GM12892 (cell line): Measurements from ENCODE around the gene SPIRE2.
"Not testable (repeated sequence)": the region's sequence is repeated elsewhere in the genome, so short reads cannot be mapped to it uniquely, and the experiment has no call there.

ENCODE experiments used
- DNase-seq: peaks from one replicate; pipeline ENCODE4 v3.0.0; 2011; ENCODE audit not compliant: insufficient read length
- FAIRE-seq: peaks from 2 replicates; lab custom pipeline; 2011; peaks lifted over from hg19 to GRCh38; lab: Jason Lieb, UNC
- POLR2A ChIP-seq: IDR thresholded peaks from 2 replicates; pipeline ENCODE4 v1.6.1; 2011; ENCODE audit warnings: low read depth, low read length, control low read depth
- POLR2AphosphoS5 ChIP-seq: IDR thresholded peaks from 2 replicates; pipeline ENCODE4 v1.6.1; 2011; ENCODE audit warnings: low read depth, low read length, control low read depth
- TAF1 ChIP-seq: IDR thresholded peaks from 2 replicates; pipeline ENCODE4 v1.6.1; 2011; ENCODE audit warnings: low read depth, mild to moderate bottlenecking, control low read depth, low read length, borderline replicate concordance

SPIRE2 gene

DNA sequence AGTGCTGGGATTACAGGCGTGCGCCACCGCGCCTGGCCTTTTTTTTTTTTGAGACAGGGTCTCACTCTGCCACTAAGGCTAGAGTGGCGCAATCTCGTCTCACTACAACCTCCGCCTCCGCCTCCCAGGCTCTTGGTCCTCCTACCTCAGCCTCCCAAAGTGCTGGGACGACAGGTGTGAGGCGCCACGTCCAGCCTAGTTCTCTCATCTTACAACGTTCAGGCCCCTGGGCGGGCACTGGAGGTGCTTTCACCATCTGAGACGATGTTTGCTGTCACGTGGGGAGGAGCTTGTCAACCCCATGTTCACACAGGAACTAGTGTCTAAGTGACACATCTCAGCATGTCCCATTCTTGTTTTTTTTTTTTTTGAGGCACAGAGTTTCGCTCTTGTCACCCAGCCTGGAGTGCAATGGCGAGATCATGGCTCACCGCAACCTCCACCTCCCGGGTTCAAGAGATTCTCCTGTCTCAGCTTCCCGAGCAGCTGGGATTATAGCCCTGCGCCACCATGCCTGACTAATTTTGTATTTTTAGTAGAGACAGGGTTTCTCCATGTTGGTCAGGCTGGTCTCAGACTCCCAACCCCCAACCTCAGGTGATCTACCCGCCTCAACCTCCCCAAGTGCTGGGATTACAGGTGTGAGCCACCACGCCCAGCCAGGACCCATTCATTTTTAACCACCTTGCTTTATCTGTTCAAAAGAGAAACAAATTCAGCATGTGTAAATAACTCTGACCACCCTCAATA, 6.7 kb upstream of the SPIRE2 start:
- no peak for DNase-seq
- TF ChIP-seq POLR2AphosphoS5: no peak
- no peak for TF ChIP-seq TAF1
- no peak for TF ChIP-seq POLR2A
- FAIRE-seq: no peak

DNA sequence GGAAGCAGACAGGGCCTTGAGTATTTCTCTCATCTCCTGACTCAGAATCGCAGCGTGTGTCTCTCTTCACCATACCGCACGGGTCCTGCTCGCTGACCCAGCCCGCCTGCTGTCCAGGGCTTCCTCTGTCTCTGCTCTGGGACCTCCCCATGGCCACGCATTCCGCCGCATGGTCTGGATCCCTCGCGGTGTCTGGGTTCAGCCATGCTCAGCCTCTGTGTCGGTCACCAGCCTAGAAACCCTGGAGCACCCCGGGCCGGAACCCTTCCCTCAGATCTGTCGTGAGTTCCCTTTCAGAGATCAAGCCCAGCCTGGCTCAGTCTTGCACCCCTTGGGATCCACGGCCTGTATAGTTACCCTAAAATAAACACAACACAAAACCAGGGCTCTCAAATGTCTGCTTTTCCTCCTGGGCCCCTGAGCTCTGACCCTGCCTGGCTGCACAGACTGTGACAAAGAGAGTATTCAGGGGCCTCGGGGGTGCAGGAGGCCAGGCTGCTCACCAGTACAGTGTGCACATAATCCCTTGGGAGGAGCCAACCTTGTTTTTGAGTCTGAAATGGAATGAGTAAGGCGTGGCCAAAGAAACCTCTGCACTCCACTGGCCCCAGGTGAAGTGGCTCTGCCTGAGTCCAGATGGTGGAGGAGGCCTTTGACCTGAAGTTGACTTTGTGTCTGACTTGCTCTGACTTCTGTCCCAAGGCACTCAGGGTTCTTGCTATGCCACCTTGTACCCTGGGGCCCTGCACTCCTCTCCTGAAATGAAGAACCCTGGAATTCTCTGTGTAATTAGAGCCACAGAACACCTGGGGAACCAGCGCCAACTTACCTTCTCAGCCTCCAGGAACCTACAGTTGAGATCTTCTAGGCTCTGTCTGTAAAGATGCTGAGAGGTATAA, 5.8 kb upstream of the SPIRE2 start:
- DNase-seq (no peak), FAIRE-seq (no peak)
- TF ChIP-seq POLR2A (no peak), POLR2AphosphoS5 (no peak), TAF1 (no peak)

DNA sequence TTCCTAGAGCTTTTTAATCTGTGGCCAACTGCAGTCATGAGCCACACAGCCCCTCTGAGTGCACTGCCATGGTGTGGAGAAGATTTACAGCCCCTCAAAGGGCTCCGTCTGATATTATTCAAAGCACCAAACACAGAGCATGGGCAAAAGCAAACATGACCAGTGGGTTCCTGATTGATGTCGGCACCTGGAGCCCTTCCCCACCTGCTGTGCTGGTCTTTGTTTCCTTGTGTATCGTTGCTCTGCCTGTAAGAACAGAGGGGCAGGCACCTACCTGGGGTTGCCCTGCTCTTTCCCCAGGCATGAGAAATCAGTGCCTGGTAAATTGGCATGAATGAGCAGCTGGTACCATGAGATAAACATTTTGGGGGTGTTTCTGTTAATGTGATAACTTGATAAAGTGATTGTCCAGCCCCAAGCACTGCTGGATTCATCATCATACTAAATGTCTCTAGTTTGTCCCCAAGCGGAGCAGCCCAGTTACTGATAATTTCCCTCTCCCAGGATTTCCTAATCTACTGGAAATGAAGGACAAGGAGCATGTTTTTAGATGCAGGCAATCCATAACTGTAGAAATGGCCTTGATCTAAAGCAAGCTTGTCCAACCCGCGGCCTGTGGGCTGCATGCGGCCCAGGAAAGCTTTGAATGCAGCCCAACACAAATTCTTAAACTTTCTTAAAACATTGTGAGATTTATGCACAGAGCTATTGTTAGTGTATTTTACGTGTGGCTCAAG, 5.0 kb upstream of the SPIRE2 start:
- DNase-seq (no peak), FAIRE-seq (no peak)
- no peak for TF ChIP-seq POLR2AphosphoS5
- no peak for TF ChIP-seq TAF1
- TF ChIP-seq POLR2A: no peak

DNA sequence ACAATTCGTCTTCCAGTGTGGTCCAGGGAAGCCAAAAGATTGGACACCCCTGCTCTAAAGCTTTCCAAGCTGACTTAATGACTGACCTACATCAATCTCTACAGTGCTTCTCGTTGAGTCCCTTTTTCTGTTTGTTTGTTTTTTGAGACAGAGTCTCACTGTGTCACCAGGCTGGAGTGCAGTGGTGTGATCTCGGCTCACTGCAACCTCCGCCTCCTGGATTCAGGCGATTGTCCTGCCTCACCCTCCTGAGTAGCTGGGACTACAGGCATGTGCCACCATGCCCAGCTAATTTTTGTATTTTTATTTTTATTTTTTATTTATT, 4.5 kb upstream of the SPIRE2 start:
- FAIRE-seq, DNase-seq: not testable (repeated sequence)

DNA sequence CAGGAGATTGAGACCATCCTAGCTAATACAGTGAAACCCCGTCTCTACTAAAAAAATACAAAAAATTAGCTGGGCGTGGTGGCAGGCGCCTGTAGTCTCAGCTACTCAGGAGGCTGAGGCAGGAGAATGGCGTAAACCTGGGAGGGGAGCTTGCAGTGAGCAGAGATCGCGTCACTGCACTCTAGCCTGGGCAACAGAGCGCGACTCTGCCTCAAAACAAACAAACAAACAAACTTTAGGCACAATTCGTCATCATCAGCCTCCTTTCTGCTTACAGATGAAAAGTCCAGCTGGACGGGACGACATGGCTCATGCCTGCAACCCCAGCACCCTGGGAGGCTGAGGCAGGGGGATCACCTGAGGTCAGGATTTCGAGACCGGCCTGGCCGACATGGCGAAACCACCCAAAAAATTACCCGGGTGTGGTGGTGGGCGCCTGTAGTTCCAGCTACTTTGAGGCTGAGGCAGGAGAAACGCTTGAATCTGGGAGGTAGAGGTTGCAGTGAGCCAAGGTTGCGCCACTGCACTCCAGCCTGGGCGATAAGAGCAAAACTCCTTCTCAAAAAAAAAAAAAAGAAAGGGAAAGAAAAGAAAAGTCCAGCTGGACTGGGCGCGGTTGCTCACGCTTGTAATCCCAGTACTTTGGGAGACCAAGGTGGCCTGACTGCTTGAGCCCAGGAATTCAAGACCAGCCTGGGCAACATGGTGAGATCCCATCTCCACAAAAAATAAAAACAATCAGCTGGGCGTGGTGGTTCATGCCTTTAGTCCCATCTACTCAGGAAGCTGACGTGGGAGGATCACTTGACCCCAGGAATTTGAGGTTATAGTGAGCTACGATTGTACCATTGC, 1.5 kb upstream of the SPIRE2 start:
- TF ChIP-seq TAF1 (no peak), POLR2A (no peak), POLR2AphosphoS5 (no peak)
- DNase-seq (no peak), FAIRE-seq (no peak)

DNA sequence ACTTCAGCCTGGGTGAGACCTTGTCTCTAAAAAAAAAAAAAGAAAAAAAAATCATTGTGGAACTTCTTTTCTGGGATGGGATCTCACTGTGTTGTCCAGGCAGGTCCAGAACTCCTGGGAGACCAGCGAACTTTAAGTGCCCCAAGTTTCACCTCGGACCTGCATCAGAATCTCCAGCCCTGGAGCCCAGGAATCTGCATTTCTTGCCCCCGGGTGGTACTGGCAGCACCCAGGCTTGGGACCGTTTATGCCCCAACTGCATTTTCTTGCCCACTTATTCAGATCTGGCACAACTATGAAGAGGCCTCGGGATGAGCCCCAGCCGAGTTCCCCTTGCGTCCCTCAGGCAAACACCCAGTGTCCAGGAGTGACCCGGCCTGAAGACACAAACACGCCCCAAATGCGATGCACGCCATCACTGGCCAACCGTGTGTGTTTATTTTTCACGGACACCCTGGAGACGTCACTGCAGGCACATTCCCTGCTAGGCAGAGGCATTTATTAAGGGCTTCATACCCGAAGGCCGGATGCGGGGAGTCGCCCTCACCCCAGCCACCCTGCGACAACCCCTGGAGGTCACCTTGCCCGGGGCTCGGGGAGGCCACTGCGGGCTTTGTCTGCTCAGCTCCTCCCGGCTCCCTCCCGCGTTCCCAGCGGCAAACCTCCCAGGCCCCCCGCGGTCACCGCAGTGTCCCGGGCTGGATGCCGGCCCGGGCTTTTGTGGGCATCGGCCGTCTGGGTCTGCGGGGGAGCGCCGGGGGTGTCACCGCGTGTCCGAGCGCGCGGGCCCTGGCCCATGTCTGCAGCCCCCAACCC, 684 bp upstream of the SPIRE2 start:
- TF ChIP-seq TAF1 (no peak), POLR2A (no peak), POLR2AphosphoS5 (no peak)
- DNase-seq (no peak), FAIRE-seq (no peak)

DNA sequence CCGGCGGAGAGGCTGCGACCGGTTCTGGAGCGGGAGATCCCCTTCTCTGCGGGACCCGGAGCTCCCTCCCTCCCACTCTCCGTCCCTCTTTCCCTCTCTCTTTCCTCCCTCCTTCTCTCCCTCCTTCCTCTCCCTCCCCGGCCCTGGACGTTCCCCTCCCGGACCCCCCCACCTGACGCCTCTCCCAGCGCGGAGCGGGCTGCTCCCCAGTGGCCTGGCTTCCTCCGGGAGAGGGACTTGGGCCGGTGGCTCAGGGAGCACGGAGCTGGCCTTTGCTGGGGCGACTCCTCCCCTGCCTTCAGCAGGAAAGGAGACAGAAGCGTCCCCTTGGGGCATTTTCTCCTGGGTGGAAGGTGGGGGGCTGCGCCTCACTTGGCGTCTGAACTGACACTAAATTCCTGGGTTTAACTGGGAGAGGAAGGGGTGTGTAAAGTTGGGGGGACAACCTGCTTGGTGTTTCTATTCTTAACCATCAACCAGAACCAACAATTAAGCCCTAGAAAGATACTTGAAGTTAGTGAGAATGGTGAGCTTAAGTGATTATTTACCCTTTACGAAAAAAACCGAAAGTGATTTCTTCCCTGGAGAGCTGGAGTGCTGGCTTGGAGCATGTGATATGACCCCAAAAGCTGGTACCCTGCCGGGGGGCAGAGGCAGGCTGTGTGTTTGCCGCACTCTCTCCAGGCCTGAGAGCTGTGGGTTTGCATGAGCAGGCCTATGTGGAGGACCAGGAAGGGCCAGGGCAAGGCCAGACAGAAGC, 775 bp downstream of the SPIRE2 start:
- no peak for DNase-seq
- no peak for TF ChIP-seq POLR2AphosphoS5
- TF ChIP-seq POLR2A: no peak
- no peak for TF ChIP-seq TAF1
- no peak for FAIRE-seq

DNA sequence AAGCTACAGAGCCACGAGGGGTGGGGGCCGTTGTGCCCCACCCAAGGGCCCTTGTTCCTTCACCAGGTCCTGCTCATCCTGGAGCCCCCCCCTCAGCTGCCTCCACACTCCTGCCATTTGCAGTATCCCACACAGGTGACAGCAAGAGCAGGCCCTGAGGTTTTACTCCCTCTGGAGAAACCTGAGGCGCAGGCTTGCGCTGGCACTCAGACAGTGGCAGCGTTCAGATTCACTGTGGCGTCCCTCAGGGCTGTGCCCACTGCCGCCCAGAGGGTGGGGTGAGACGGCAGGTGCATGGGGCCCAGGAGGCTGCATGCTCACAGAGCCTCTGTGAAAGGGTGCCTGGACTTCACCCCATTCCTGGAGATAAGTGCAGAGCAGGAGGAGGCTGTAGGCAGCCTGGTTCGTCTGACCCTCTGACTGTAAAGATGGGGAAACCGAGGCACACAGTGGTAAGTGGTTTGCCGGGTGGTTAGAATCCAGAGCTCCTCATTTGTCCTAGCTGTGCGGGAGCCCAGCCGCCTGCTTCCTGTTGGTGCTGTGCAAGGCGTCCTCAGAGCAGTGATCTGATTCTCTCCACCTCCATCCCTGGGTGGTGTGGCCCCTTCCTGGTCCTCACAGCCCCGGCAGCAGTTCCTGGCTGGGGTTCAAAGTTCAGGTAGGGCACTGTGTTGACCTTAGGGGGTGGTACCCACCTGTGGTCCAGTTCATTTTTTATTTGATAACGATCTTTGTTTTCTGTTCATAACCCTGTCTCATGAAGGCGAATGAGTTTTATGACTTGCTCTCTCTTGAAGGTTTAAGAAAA, 1.6 kb downstream of the SPIRE2 start:
- TF ChIP-seq TAF1 (no peak), POLR2A (no peak), POLR2AphosphoS5 (no peak)
- DNase-seq (no peak), FAIRE-seq (no peak)

DNA sequence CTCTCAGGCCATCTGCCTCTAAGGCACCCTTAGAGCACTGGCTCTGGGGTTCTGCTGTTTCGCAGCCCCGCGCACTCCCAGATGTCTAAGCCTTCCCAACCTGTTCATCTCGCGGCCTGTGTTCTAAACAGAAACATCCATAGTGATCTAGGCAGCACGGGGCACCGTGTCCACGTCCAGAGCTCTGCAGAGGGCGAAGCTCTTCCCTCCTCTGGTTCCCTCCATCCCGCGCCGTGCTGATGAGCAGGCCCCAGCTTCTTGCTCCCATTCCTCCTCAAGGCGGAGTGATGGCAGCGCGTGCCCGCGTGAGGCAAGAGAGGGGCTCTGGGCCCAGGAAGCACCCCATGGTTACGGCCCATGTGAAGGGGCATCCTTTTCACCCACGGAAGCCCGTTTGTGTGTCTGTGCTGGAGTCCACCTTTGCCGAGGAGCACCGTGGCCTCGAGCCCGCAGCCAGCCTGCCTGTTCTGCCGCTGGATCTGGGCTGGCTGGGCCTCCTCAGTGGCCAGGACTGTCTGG, 3.6 kb downstream of the SPIRE2 start:
- DNase-seq: no peak
- FAIRE-seq: no peak
- TF ChIP-seq POLR2A (no peak), TAF1 (no peak), POLR2AphosphoS5 (no peak)

DNA sequence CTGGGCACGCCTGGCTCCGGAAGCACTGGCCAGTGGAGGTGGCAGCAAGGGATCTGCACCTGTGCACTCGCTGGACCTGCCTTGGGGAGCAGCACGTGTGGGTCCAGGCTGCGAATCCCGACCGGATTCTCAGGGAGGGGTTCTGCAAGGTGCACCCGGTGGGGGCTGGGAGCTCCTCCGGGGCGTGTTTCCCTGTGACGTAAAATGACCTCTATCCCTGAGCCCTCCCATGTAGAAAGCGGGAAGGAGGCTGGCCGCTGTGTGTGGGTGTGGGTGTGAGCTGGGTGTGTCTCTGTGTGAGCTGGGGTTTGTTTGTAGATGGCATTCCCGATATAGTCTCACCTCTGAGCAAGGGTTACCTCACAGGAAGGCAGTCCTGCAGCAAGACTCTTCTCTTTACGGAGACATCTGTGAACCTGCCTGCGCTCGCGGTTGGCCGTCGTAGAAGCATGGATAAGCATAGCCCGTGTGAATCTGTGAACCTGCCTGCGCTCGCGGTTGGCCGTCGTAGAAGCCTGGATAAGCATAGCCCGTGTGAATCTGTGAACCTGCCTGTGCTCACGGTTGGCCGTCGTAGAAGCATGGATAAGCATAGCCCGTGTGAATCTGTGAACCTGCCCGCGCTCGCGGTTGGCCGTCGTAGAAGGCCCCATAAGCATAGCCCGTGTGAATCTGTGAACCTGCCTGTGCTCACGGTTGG, 5.5 kb downstream of the SPIRE2 start:
- FAIRE-seq, DNase-seq: not testable (repeated sequence)

DNA sequence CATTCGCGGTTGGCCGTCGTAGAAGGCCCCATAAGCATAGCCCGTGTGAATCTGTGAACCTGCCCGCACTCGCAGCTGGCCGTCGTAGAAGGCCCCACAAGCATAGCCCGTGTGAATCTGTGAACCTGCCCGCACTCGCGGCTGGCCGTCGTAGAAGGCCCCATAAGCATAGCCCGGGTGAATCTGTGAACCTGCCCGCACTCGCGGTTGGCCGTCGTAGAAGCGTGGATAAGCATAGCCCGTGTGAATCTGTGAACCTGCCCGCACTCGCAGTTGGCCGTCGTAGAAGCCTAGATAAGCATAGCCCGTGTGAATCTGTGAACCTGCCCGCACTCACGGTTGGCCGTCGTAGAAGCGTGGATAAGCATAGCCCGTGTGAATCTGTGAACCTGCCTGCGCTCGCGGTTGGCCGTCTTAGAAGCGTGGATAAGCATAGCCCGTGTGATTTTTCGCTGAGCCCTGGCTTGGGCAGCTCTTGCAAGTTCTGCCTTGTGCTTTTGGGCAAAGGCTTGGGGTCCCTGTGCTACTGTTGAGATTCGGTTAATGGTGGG, 6.6 kb downstream of the SPIRE2 start:
- FAIRE-seq, DNase-seq: not testable (repeated sequence)

DNA sequence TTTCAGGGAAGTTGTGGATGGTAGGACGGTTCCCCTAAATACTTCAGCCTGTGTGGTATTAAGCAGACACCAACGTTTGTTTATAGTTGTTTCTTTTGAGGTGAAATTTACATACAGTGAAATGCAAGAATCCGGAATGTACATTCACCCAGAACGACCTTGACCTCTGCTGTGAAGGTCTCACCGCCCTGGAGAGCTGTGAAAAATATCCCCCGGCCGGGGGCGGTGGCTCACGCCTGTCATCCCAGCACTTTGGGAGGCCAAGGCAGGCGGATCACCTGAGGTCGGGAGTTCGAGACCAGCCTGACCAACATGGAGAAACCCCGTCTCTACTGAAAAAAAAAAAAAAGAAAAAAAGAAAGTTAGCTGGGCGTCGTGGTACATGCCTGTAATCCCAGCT, 8.2 kb downstream of the SPIRE2 start:
- DNase-seq, FAIRE-seq: not testable (repeated sequence)
